Stimulated activated CD8-positive, alpha-beta memory T cell treated with anti-CD3 and anti-CD28 coated beads, Interleukin-15, amount 100 ng/mL, for 24 hours (primary cell): Measurements from ENCODE around the gene LY6G6D.

Experiments used
- DNase-seq: peaks from one replicate; pipeline ENCODE4 v3.0.0-alpha.2; 2020; ENCODE audit warnings: low read depth

LY6G6D gene

GRCh38 chr6:31764198-31764597 lies 49.0 kb downstream of the LY6G6D start:
- no peak for DNase-seq

DNA sequence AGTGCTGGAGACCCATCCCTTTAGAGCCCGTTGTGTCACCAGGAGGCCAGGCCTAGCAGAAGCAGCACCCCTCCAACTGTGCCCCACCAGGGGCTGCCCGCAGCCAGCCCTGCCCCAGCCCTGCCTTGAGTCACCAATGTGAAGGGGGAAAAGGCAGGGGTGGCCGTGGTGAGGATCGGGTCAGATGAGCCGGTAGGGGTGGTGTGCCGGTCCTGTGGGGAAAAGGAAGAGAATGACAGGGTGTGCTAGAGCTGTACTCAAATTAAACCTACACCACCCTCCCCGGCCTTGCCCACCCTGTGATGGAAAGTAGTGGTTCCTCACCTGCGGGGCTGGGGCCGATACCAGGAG lies 50.4 kb downstream of the LY6G6D start:
- no peak for DNase-seq

DNA sequence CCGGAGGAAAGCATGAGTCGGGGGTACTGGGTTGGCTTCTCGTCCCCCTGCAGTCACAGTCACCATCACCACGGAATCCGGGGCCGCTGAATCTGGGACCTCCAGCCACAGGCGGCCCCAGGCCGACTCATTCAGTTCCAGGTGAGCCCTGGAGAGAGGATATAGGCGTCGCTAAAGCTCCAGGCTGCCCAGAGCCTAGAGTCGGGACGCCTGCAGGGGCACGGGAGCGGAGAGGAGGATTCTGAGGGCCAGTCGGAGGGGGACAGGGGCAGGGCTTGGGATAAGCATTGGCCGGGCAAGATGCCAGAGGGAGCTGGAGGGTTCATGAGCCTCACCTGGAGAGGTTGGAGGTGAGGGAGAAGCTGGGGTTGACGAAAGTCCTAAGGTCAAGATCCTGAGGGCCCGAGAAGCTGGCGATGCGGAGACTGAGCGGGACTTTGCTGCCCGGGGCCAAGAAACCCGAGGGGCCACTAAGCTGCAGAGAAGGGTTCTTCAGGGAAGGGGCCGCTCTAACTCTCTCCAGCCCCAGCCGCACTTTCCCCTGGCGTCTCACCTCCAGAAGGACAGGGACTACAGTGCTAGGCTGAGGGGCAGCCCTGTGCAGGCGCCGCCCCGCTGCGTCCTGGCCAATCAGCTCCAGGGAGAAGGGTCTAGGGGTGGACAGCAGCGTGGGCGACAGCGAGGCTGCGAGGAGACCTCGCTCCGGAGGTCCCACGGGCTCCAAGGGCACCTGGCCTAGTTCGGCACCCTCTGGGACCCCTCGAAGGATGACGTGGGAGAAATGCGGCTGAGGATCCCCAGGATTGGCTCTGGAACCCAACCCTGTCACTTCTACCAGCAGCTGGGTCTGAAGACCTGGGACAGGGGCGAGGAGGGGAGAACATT lies 51.0 kb downstream of the LY6G6D start:
- DNase-seq, result no peak

DNA sequence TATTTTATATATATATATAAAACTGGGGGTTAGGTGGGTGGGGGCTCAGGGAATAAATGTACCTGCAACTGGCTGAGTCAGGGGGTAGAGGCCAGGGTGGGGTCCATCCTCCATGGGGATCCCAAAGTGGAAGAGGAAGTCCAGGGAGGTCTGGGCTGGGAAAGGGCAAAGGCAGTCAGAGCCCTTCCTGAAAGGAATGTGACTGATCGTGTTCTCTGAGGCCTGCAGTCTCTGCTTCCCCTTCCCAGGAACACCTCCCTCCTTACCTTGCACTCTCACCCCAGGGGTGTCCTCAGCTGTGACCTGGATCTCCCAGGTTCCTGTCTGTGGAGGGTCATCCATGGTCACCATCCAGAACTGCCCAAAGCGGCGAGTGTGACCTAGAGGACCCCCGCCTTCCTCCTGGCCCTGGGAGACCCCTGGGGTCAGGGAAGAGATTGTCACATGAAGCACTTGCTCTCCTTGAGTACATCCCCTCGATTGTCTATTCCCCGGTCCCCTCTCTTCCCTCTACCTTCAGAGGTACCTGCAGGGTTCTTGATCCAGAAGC lies 52.0 kb downstream of the LY6G6D start:
- no peak for DNase-seq
